Stimulated activated CD4-positive, alpha-beta T cell treated with anti-CD3 and anti-CD28 coated beads, Interleukin-1b, Interleukin-23, amount 100 ng/mL, for 1 hour (primary cell): ENCODE results near the gene OR52B2.
"Not testable (repeated sequence)": the region's sequence is repeated elsewhere in the genome, so short reads cannot be mapped to it uniquely, and the experiment has no call there.

Experiments used
- DNase-seq, 2 donors: peaks; one replicate each; pipeline ENCODE4 v3.0.0-alpha.2; 2020; ENCODE audit warnings: low read depth in 2 of 2

The OR52B2 gene

DNA sequence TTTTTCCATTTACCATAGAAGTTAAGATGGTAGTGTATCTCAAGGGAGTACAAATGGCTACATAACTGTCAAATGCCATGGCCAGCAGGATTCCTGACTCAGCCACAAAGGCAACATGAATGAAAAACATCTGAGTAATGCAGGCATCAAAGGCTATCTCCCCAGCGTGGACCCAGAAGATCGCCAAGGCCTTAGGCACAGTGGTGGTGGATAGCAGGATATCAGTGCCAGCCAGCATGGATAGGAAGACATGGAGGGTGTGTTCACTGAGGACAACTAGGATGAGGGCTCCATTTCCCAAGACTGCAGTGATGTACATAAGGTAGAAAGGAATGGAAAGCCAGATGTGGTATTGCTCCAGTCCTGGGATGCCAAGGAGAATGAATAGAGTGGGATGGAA, 18.0 kb downstream of the OR52B2 start:
- DNase-seq, result no peak

DNA sequence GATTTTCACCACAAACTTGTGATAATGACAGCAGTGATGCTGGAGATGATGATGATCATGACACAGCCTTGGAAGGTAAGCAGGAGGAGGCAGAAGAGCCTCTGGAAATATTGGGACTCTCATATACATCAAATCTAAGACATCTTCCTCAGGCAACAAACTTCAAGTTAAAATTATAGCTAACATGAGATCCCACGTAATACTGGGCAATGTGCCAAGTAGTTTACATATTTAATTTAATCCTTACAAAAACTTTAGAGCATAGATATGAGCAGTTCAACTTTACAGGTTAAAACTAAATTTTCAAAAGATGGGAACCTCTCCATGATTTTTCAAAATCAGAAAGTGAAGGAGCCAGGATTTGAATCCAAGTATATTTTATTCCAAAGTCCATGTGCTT, 19.0 kb downstream of the OR52B2 start:
- DNase-seq, result no peak

DNA sequence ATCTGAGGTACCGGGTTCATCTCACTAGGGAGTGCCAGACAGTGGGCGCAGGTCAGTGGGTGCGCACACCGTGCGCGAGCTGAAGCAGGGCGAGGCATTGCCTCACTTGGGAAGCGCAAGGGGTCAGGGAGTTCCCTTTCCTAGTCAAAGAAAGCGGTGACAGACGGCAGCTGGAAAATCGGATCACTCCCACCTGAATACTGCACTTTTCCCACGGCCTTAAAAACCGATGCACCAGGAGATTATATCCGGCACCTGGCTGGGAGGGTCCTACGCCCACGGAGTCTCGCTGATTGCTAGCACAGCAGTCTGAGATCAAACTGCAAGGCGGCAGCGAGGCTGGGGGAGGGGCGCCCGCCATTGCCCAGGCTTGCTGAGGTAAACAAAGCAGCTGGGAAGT, 26.4 kb downstream of the OR52B2 start:
- not testable (repeated sequence) for DNase-seq

DNA sequence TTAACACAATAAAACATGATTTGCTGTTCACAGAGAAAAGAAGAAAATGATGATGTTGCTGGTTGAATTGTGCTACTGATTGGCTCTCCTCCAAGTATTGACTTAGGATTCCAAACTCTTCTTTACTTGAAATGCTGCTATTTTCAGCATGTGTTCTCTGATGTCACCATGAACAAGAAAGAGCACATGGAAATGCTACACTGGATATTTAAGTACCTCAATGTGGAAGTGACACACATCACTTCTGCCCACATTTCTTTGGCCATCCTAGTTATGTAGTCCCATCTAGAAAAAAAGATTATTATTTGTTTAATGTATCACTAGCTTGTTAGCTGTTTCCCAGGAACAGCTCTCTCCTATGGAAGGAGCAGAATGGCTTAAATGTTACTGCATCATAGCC, 27.2 kb downstream of the OR52B2 start:
- no peak for DNase-seq

DNA sequence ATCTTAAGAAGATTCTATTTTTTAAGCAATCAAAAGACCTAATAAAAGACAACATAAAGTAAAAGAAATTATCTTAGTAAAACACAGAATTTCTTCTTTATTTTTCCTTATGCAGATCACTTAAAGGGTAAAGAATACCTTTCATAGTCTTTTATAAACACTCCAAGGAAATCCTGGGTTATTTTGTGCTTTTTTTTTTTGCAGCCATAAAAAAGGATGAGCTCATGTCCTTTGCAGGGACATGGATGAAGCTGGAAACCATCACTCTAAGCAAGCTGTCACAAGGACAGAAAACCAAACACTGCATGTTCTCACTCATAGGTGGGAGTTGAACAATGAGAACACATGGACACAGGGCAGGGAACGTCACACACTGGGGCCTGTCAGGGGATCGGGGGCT, 34.2 kb downstream of the OR52B2 start:
- DNase-seq, result not testable (repeated sequence)

DNA sequence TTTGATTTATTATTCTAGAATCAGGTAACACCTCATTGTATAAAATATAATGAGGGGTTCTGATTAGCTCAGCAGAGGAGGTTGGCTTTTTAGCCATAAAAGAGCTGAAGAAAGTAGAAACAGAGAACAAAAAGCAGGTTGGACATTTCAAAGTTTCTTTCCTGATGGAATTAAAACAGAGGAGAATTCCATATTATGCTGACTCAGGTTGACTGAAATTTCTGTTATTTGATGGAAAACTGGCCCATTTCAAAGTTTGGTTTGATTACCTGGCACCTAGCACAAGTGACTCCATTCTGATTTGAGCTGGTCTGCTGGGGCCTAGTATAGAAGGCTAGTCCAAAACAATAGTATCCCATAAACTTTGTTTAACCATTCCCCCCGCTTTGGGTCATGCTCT, 37.7 kb downstream of the OR52B2 start:
- no peak for DNase-seq

DNA sequence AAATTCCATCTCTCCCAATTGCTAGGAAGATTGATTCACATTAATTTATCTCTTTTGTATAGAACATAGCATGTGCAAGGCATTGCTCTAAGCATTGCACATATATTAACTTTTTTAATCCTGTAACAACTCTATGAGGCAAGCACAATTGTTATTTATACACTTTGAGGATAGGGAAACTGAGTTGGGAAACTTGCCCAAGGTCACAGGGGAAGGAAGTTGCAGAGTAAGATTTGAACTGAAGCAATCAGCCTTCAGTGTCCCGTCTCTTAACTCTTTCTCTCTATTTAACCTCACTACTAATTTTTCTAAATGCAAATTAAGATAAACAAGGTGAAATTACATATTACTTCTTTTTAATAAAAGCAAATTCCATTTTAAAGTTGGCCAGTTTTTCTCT, 40.5 kb downstream of the OR52B2 start:
- DNase-seq, result no peak

DNA sequence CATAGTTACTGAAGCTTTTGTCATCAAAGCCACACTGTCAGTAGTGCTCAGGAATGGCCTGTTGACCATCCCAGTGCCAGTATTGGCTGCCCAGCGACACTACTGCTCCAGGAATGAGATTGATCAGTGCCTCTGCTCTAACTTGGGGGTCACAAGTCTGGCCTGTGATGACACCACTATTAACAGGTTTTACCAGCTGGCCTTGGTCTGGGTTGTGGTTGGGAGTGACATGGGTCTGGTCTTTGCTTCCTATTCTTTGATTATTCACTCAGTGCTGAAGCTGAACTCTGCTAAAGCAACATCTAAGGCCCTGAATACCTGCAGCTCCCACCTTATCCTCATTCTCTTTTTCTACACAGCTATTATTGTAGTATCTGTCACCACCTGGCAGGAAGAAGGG, 41.1 kb downstream of the OR52B2 start:
- DNase-seq, result no peak

DNA sequence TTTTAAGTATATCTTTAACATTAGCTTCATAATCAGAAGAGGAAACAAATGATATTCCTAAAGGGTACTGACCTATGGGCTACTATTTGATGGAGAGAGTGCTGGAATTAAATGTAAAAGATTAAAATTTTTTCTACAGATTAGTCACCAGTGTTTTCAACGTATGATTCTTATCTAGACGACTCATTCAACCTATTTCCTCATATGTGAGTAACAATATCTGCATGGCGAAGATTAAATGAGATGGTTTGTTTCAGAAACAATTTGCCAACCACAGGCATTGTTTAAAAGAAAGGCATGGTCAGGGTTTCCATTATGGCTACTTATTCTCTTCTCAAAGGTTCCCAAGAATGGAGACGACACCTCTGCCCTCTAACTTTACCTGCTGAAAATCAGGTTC, 42.2 kb downstream of the OR52B2 start:
- no peak for DNase-seq

DNA sequence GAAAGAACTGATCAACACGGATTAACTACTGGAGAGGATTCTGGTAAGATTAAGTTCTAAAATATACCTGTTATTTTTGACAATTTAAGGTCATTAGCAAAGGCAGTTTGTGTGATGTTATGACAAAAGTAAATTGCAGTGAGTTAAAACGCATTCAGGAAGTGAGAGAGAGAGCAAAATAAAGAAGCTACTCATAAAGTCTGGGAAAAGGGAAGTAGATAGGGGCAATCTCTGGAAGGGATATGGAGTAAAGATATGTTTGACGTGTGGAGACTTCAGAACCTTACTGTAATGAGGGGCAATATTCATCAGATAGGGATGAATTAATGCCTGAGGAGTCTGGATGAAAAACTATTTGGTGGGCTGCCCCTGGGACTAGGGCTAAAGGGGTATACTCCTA, 45.9 kb downstream of the OR52B2 start:
- no peak for DNase-seq
